Neuron (in vitro differentiated cells): ENCODE data around the gene RNF212B.

ENCODE experiments used
- H2AFZ ChIP-seq: one replicate; pipeline ENCODE4 v1.6.1; 2013; ENCODE audit warnings: low read depth, mild to moderate bottlenecking, inconsistent platforms, low read length, moderate library complexity
- H3K27me3 ChIP-seq: one replicate; pipeline ENCODE4 v1.6.1; 2013; ENCODE audit warnings: low read length; ENCODE audit not compliant: insufficient read depth
- H3K36me3 ChIP-seq: one replicate; pipeline ENCODE4 v1.6.1; 2013; ENCODE audit warnings: low read length; ENCODE audit not compliant: insufficient read depth
- H3K4me1 ChIP-seq: one replicate; pipeline ENCODE4 v1.6.1; 2013; ENCODE audit warnings: low read length; ENCODE audit not compliant: insufficient read depth
- H3K4me3 ChIP-seq: 2 replicates; pipeline ENCODE4 v1.5.1; 2013; ENCODE audit warnings: mild to moderate bottlenecking, low read length, moderate library complexity
- H3K9me3 ChIP-seq: one replicate; pipeline ENCODE4 v1.6.1; 2013; ENCODE audit warnings: low read length

Gene RNF212B

DNA sequence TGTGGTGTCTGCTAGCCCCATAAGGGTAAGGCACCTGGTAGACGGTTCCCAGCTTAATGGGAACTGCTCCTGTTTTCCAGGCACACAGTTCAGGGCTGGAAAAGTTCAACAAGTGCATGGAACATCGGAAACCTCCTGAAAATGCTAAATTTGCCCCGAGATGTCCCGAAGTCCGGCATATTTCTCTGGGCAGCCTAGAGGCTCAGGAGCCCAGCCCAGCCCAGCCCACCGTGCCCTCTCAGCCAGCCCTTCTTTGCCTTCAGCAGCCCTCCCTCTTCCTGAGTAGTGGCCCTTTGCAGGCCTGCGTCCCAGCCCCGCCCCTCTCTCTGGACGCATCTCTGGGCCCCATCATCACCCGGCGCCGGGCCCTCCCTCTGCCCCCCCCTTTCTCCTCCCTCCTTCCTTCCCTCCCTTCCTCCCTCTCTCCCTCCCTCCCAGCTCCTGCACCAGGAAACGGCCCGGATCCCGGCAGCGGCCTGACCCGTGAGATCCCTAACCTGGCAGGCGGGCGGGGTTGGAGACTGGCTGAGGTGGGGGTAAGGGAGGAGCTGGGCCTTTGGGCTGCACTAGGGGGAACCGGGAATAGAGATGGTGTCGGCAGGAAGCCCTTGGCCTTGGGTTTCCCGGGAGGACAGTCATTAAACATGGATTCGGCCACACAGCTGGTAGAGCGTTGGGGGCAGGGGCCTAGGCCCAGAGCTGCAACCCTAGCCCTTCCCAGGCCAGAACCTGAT, 68.8 kb downstream of the RNF212B start, which contains the start of gene BCL2L2:
Gene BCL2L2 (plus strand): TSS at position 422 of the 734 bp plus-strand sequence. CDS start 935 bp downstream, outside the sequence.
- peaks cover 22% of the 10 kb centered on the region for H3K4me1 ChIP-seq
- H3K4me3 ChIP-seq, result peak within 1 kb of the TSS; percentile 85
- H2AFZ ChIP-seq, result peak within 1 kb of the TSS; percentile 49
- no peaks in the 10 kb centered on the region for H3K9me3 ChIP-seq
- H3K27me3 ChIP-seq, result no peaks in the 10 kb centered on the region
- H3K36me3 ChIP-seq, result peaks cover 36% of the 10 kb centered on the region

DNA sequence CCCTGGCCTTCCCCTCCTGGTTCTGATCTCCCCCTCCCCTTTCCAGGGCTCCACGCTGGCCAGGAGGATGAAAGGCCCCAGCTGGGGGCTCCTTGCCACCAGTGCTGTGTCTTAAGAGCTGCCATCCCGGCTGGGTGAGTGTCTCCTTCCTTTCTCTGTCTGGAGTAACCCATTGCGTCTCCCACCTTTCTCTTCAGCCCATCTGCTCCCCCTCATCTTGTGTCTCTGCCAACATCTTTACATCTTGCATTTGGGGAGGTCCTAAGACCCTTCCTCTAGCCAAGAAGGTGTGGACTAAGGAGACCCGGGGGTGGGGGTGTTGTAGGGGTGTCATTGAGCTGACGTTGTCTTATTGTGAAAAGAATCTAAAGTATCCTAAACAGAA, 69.4 kb downstream of the RNF212B start:
- Histone ChIP-seq H3K27me3 (no peaks in the 10 kb centered on the region), H3K9me3 (no peaks in the 10 kb centered on the region), H3K4me3 (peak overlapping the region; percentile 85), H2AFZ (no peak overlapping the region), H3K4me1 (peaks cover 22% of the 10 kb centered on the region), H3K36me3 (peaks cover 39% of the 10 kb centered on the region)

DNA sequence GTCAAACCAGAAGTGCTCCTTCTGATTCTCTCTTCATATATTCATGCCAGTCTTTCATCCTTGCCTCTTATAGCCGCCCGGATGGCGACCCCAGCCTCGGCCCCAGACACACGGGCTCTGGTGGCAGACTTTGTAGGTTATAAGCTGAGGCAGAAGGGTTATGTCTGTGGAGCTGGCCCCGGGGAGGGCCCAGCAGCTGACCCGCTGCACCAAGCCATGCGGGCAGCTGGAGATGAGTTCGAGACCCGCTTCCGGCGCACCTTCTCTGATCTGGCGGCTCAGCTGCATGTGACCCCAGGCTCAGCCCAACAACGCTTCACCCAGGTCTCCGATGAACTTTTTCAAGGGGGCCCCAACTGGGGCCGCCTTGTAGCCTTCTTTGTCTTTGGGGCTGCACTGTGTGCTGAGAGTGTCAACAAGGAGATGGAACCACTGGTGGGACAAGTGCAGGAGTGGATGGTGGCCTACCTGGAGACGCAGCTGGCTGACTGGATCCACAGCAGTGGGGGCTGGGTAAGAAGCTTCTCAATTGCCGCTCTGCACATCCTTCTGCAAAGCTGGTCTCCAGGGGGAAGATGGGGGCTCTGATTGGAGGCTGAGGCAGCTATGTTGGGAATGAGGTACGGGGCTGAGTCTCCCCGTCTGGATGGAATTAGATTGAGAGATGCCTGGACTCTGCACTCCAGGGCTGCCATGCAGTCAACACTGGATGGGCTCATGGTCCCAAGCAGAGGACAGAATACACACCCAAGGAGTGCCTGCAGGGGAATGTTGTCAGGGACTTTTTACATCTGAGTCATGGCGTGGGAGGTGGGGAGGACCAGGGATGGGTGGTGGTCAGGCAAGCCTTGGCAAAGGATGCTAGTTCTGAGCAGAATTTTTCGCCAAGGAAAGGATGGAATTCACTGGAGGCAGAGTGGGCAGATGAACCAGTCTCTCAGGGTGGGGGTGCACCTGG, 70.2 kb downstream of the RNF212B start:
- no peak overlapping the region for H2AFZ ChIP-seq
- H3K4me1 ChIP-seq, result peaks cover 22% of the 10 kb centered on the region
- H3K36me3 ChIP-seq, result peaks cover 40% of the 10 kb centered on the region
- no peaks in the 10 kb centered on the region for H3K9me3 ChIP-seq
- H3K4me3 ChIP-seq, result peak overlapping the region; percentile 85
- no peaks in the 10 kb centered on the region for H3K27me3 ChIP-seq

DNA sequence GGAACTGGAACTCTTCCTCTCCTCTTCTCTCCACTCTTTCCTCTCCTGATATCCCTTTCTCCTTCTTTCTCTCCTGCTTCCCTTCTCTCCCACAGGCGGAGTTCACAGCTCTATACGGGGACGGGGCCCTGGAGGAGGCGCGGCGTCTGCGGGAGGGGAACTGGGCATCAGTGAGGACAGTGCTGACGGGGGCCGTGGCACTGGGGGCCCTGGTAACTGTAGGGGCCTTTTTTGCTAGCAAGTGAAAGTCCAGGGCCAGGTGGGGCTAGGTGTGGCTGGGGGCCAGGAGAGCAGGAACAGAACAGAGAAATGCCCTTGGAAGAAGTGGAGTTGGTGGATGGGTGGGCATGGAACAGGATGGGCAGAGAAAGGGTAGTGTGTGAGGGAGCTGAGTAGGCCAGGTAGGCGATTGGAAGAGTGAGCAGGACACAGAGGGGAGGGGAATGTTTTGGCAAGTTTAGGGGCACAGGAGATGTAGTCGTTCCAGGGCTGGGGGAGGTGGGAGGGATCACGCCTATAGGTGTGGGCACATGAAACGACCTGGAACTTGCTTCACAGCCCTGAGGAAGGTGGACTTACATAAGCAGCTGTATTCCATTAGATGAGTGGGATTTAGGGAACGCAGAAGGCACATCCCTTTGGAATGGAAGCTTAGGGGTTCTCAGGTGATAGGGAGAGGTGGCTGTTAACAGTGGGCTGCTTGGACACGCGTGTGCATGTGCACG, 71.1 kb downstream of the RNF212B start:
- no peaks in the 10 kb centered on the region for H3K27me3 ChIP-seq
- H2AFZ ChIP-seq, result no peak overlapping the region
- peaks cover 22% of the 10 kb centered on the region for H3K4me1 ChIP-seq
- no peaks in the 10 kb centered on the region for H3K9me3 ChIP-seq
- peaks cover 43% of the 10 kb centered on the region for H3K36me3 ChIP-seq
- no peak overlapping the region for H3K4me3 ChIP-seq

DNA sequence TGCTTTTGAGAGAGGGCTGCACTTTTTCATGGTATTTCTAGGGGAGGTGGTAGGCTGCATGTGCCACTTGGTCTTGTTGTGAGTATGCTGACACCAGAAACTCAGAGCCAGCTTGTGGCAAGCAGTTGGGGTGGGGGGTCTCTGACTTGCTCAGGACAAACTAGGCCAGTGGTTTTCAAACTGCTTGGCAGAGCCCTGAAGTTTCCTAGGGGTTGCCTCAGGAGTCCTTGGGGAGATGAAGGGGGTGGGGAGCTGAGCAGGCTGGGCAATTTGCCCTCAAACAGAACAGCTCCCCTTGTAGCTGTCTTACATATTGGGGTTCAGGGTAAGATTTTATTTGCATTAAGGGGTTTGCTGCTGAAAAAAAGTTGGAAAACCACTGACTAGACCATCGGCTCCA, 72.8 kb downstream of the RNF212B start:
- Histone ChIP-seq H3K4me3 (no peak overlapping the region), H3K36me3 (peaks cover 43% of the 10 kb centered on the region), H3K4me1 (peaks cover 22% of the 10 kb centered on the region), H2AFZ (no peak overlapping the region), H3K27me3 (no peaks in the 10 kb centered on the region), H3K9me3 (no peaks in the 10 kb centered on the region)

DNA sequence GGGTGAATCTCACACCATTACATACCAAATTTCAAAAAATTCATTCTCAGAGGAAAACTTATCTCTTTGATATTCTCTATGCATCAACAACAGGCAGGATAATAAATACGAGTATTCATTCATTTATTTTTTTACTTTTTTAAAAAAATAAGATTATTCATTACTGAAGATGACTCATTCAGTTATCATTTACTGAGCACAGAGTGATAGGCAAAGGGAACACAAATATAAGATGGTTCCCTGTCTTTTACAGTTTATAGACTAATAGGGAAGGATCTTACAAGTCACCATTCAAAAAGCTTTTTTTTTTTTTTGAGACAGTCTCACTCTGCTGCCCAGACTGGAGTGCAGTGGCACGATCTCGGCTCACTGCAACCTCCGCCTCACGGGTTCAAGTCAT, 78.6 kb downstream of the RNF212B start:
- H3K4me1 ChIP-seq, result peaks cover 9% of the 10 kb centered on the region
- H2AFZ ChIP-seq, result no peak overlapping the region
- H3K36me3 ChIP-seq, result peaks cover 7% of the 10 kb centered on the region
- no peaks in the 10 kb centered on the region for H3K9me3 ChIP-seq
- no peaks in the 10 kb centered on the region for H3K27me3 ChIP-seq
- H3K4me3 ChIP-seq, result no peak overlapping the region

DNA sequence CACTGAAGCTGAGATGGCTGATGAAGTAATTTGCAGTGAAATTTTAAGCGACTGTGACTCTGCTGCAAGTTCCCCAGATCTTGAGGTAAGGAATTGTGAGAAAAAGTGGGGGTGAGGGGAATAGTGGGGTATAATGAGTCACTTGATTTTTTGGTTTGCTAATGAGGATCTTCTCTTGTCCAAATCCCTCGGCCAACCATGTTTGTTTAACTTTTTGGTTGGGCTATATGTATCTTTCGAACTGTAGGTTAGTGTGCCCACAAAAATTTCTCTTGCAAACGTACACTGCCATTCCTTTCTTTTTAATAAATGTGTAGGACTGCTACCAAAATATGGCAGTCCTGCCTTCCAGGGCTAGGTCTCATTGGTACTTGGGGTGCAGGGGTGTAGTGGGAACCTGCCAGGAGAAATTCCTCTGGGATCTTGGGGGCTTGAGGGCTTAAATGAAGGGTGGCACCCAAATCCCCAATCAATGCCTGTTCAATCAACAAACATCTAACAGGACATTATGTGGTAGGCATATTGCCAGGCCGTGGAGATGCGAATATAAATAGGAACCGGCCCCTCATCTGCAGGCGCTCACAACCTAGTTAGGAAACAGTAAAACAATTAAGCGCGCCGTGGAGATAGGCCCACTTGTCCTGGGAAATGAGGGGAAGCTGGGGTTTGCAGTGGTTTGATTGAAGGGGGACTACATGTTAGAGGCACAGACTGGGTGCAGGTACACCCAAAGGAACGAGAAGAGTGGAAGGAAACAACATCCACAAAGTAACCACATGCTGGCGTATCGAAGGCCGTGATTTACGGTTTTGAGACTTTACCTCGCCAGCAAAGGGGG, 82.2 kb downstream of the RNF212B start:
- Histone ChIP-seq H3K9me3 (no peaks in the 10 kb centered on the region), H3K4me3 (peak overlapping the region; percentile 54), H3K27me3 (no peaks in the 10 kb centered on the region), H2AFZ (no peak overlapping the region), H3K36me3 (peaks cover 24% of the 10 kb centered on the region), H3K4me1 (peaks cover 19% of the 10 kb centered on the region)

DNA sequence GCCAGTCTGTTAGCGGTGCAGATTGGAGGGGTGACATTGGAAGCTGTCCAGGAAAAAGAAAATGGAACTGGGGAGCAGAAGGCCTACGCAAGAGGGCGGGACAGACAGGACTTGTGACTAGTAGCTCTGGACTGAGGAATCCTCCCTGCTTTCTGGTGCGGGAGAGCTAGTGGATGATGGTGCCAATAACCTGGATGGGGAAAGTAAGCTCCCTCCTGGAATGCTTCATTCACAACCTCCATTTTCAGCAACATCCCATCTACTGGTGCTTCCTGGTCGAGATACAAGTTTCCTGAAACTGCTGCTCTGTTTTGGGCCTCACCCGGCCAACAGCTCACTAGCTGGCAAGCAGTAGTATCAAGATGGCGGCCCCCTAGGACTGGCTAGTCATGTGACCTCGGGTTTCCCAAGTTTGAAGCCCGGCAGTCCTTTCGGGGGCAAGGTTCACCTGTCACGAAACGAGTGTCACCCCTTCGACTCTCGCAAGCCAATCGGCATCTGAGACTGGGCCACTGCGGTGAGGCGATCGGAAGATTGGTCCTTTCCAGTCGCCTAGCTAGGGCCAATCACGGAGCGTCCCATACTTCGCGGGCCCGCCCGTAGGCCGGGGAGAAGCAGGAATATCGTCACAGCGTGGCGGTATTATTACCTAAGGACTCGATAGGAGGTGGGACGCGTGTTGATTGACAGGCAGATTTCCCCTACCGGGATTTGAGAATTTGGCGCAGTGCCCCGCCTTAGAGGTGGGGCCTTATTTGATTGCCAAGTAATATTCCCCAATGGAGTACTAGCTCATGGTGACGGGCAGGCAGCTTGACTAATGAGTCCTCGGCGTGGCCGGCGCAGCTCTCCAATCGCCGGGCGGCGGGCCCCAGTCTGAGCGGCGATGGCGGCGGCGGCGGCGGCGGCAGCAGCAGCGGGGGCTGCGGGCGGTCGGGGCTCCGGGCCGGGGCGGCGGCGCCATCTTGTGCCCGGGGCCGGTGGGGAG, 83.1 kb downstream of the RNF212B start, which contains the start of gene PABPN1:
Gene PABPN1 (plus strand): TSS at position 874 of the 988 bp plus-strand sequence. CDS start 13 bp downstream, at position 887.
- Histone ChIP-seq H3K4me3 (peak within 1 kb of the TSS; percentile 75), H3K9me3 (no peaks in the 10 kb centered on the region), H3K4me1 (peaks cover 19% of the 10 kb centered on the region), H2AFZ (no peak within 1 kb of the TSS), H3K36me3 (peaks cover 30% of the 10 kb centered on the region), H3K27me3 (no peaks in the 10 kb centered on the region)

DNA sequence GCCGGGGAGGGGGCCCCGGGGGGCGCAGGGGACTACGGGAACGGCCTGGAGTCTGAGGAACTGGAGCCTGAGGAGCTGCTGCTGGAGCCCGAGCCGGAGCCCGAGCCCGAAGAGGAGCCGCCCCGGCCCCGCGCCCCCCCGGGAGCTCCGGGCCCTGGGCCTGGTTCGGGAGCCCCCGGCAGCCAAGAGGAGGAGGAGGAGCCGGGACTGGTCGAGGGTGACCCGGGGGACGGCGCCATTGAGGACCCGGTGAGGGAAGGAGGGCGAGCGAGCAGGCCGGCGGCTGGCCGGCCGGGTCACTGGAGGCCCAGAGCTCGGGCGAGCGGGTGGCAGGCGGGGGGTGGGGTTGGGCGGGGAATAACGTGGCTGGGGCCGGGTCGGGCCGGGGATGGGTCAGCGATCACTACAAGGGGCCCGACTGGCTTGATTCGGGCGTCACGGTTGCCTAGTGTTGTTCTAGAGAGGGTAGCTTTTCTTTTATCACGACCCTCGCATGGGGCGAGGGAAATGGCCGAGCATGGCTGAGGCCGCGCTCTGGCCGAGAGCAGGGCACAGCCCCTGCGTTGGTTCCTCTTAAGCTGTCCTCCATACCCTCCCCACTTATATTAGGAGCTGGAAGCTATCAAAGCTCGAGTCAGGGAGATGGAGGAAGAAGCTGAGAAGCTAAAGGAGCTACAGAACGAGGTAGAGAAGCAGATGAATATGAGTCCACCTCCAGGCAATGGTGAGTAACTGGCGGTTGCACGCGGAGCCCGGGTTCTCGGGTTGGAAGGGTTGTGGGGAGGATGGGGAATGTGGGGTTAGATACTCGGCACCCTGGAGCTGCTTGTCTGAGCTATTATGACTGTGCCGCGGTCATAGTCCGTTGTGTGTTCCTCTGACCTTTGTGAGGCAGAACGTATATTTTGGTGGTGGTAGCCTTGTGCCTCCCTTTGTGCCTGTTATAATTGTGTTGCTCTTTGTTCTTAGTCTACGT, 84.1 kb downstream of the RNF212B start:
- Histone ChIP-seq H2AFZ (no peak overlapping the region), H3K4me1 (peaks cover 19% of the 10 kb centered on the region), H3K4me3 (peak overlapping the region; percentile 75), H3K9me3 (no peaks in the 10 kb centered on the region), H3K36me3 (peaks cover 30% of the 10 kb centered on the region), H3K27me3 (no peaks in the 10 kb centered on the region)
